ENCODE measurements around the gene TRAK2. TPM values are rescaled to one million over a fixed set of nuclear protein-coding genes. Genes with fewer than 3 reads are reported as not detected.

Gene TRAK2
- total and polyA plus RNA-seq, 9 of the 15 experiments (the other 6 are each of a cell fraction or from before 2014, with no cell fraction given) = 3.4 to 10.4 (median 7.3) TPM

- TF ChIP-seq MGA (IDR thresholded peaks at IDR 0.05) (no peak), HEY1 (CRISPR knock-in tag; IDR thresholded peaks at IDR 0.05; ENCODE audit: borderline replicate concordance) (no peak), CBX3 (IDR thresholded peaks at IDR 0.05; ENCODE audit: borderline replicate concordance in 1 of 2, low read length in 2 of 2) (no peak)
- TF ChIP-seq, protein P1, sequence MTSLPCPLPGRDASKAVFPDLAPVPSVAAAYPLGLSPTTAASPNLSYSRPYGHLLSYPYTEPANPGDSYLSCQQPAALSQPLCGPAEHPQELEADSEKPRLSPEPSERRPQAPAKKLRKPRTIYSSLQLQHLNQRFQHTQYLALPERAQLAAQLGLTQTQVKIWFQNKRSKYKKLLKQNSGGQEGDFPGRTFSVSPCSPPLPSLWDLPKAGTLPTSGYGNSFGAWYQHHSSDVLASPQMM (CRISPR knock-in tag; IDR thresholded peaks at IDR 0.05) = no peak
Measured at GRCh38 chr2:201411421-201411820, 39.8 kb downstream of the TRAK2 start (continued).

All from K562 (cell line).